Left lobe of liver (tissue), 2 donors: ENCODE measurements around the gene LAMP2. TPM values are rescaled to one million over a fixed set of nuclear protein-coding genes. Genes with fewer than 3 reads are reported as not detected.

Experiments used
- ATAC-seq: fragments of 200-7000 bp; cut with Tn5 transposase; one replicate; pipeline ENCODE4 v1.9.1; 2020; ENCODE audit warnings: mild to moderate bottlenecking, moderate library complexity
- DNase-seq: peaks from one replicate; pipeline ENCODE4 v3.0.0-alpha.2; 2020; ENCODE audit warnings: low spot score
- total RNA-seq: library from RNA; stranded (reverse); gene quantifications from one replicate; pipeline ENCODE4 v1.2.1, GENCODE V29; 2021
- donor health status: DM: no; HTN: no; CAD: no; lungs with moderate emphysema.
- donor health status: DM: no; HTN: yes; CAD: no.

The LAMP2 gene
- total RNA-seq, 1 donor from 2014 or later, result 78.7 TPM

DNA sequence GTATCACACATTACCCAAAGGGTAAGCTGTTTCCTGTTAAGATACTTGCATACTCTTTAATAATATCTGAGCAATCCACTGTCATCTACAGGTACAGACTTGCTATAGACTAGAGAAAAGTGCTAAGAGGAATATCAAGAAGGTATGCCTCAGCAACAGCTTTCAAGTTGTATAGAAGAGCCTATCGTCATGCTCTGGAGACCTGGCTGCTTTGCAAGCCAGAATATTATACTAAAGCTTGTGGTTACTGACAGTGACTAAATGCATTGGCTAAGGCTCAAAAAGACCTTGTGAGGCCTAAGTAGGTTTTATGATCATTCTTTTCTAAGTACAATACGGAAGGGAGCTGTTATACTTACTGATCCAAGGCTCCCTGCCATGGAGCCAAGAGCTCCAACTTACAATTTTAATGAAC, 11.3 kb downstream of the LAMP2 start:
- ATAC-seq, result no peak

DNA sequence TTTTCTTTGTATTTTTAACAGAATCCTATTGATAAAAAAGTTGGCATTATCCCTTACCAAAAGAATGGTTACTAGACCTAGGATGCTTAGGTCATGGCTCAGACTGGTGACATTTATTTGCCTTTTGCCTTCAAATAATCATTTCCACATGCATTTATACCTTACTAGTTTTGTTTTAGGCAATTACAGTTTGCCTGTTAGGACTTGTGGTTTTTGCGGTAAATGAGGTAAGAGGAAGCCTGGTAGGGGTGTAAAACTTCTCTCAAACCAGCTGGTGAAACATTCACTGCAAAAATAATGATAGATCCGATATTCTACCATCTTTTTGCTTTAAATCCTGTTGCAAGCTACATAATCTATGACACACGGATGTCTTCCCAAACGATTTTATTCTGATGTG, 12.1 kb downstream of the LAMP2 start:
- DNase-seq, result no peak
- ATAC-seq, result no peak

More for the DNA sequence above, 11.3 kb downstream of the LAMP2 start:
- DNase-seq, result no peak

DNA sequence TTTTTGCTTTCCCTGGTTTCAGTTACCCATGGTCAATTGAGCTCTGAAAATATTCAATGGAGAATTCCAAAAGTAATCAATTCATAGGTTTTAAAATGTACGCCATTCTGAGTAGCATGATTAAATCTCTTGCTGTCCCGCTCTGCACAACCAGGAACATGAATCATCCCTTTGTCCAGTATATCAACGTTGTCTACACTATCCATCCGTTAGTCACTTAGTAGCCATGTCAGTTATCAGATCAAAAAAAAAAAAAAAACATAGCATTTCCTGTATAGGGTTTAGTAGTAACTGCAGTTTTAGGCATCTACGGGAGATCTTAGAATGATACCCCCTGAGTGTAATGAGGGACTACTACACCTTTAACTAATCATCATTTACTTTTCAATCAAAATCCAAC, 15.1 kb downstream of the LAMP2 start:
- DNase-seq (no peak), ATAC-seq (no peak)

DNA sequence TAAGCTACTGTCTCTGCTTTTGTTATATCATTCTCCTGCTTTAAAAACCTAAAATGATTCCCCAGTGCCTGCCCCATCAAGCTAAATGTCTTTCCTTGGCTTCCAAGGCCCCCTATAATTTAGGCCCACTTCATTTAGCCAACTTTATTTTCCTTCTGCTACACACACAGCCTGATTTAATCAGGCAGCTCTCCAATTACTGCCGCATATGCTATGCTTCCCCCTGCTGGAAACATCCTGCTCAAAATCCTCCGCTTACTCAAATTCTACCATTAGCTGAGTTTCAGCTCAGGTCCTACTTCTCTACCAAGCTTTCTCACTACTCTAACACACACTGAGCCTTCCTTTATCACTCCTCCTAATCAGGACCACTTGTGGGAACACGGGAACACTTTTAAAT, 17.0 kb downstream of the LAMP2 start:
- DNase-seq (no peak), ATAC-seq (peak; percentile 74)

DNA sequence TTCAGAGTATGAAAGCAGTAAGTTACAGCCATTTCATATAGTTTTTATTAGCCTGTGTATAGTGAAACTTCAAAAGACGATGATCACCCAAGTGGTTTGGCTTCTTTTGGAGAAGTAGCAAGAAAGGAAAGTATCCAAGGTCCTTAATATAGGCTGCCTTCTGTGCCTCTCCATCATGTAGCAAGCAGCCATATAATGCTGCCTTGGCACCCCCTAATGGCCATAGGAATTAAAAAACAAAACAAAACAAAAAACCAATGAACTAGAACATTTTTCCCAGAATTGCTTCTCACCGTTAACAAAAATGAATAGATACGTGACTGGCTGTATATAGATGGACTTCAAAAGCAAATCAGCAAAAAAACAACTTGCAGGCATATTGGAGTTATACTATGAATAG, 18.9 kb downstream of the LAMP2 start:
- ATAC-seq (no peak), DNase-seq (no peak)

DNA sequence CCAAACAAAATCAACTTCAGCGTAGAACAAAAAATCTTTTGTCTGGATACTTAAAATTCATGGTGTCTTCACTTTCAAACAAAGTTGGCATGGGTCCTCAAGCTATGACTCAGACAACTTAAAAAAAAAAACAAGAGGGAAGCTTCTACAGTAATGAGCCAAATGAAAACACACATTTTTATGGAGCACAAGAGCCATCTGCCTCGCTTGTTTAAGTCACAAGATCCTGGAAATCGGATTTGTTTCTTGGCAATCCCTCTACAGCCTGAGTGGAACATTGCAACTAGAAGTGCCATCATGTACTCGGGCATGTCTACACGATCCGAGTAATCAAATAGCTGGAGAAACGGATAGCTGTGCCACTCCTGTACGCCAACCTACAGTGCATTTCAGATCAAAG, 22.6 kb downstream of the LAMP2 start:
- ATAC-seq, result no peak

DNA sequence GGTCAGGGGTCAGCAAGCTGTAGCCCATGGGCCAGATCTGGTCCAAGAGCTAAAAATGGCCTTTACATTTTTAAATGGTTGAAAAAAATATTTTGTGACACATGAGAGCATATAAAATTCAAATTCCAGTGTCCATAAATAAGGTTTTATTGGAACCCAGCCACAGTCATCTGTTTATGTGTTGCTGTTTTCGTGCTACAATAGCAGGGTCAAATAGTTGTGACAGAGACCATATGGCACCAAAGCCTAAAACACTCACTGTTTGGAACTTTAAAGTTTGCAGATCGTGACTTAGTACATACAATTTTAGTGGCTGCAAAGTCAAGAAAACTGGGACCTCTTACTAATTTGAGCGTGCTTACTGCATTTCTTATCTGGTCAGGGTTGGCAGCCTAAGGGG, 29.2 kb downstream of the LAMP2 start:
- no peak for DNase-seq
- no peak for ATAC-seq

More for the DNA sequence above, 22.6 kb downstream of the LAMP2 start:
- no peak for DNase-seq

DNA sequence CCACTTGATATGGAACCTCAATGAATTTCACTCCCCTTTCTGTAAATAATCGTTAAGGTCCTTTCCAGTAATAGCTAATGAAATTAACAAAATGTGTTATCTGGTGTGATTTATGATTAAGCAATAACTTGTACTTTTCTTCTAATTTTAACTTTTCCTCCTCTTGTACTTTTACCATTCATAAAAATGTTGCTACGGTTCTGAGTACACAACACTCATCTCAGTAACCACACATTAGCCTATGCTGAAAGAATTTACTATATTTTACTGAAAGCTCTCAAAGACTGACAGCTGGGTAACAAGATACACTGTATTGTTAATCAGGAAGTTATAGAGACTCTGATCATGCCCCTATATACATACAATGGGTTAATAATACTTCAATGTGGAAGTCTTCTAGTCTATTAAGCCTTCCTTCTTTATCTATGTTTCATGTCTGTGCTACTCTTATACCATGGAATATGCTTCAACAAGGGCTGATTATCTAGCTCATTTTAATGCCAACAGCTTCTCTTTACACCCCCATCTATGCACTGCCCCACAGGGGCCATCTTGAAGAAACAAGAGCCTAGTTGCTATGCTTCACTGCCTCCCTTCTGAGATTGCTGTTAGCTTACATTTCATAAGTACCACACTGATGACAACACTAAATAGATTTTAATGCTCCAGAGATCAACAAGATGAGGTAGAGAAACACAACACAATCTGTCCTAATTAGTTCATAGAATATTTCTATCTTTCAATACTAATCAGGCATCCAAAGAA, 39.1 kb downstream of the LAMP2 start:
- DNase-seq (no peak), ATAC-seq (no peak)

DNA sequence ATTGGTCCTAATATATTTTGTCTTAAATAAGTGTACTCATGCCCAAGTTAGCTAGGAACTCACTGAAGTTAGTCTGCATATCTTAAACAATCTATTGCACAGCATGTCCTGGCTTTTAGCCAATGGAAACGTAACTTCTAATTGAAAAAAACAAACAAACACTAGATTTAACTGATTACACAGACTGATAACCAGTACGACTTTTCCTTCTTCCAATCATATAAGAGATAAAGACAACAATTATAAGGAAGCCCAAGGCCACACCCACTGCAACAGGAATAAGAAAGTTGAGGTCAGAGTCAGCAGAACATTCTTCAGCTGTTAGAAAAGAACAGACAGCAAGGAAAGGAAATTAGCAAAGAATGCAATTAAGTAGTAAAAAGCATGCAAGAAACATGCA, 40.8 kb downstream of the LAMP2 start:
- ATAC-seq, result no peak
- DNase-seq, result no peak

DNA sequence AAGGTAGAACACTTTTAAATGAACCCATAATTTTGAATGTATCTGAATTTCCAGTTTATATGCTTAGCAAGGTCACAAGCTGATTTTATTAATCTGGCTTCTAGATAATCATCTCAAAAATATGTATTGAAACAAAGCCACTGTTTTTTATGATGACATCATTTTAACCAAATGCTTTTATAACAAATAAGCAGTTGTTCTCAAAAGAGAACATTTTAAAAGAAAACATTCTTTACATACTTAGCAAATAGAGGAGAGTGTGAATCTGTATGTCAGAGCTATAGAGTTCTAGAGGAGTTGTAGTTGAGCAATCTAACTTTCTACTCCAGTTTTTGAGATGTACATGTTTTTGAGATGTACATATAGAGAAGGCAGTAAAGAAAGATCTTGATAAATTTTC, 42.5 kb downstream of the LAMP2 start:
- ATAC-seq, result no peak
- DNase-seq, result no peak

DNA sequence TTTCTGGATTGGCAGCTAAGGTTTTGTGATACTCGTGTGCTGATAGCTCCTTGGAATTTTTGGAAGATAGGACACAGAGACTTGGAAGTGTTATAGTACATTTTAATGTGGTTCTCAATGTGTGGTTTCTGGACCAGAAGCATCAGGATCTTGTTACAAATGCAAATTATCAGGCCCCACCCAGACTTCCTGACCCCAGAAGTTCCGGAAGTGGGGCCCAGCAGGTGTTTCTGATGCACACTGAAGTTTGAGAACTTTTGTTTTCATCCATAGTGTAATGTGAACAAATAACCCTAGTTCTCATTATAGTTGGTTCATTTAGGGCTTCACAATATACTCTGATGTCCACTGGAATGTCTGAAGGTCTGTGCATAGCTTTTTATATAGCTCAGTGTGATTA, 49.6 kb downstream of the LAMP2 start:
- ATAC-seq (no peak), DNase-seq (no peak)

DNA sequence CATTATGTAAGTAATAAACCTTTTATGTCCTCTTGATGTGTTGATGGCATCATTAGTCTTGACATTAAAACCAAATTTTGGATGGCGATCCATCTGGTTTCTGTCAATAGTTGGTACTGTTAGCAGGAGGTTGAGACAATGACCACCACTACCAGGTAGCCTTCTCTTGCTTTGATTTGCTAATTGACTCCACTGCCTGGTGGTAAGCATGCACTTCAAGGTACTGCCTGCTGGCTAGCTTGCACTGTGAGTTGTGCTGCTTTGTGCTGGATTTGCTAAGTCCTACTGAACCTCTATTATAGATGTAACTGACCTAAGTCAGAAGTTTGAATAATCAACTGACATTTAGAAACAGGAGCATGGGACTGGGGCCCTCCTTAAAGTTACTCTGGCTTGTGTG, 60.9 kb downstream of the LAMP2 start:
- ATAC-seq, result no peak
- no peak for DNase-seq

DNA sequence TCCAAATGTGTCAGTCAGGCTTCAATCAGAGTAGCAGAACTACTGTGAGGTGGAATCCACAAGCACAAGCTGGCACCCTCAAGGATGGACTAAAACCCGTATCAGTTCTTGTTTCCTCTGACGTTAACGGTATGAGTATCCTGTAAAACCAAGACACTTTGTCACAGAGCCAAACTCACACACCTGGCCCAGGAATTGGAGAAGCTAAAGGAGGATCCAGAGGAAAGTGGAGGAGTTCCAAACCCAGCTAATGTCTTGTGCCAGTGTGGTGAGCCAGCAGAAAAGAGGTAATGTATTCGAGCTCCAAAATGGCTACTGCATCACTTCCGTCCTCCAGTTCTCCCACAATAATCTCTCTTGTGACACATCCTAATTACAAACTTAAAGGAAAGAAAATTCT, 62.5 kb downstream of the LAMP2 start:
- no peak for DNase-seq
- no peak for ATAC-seq

DNA sequence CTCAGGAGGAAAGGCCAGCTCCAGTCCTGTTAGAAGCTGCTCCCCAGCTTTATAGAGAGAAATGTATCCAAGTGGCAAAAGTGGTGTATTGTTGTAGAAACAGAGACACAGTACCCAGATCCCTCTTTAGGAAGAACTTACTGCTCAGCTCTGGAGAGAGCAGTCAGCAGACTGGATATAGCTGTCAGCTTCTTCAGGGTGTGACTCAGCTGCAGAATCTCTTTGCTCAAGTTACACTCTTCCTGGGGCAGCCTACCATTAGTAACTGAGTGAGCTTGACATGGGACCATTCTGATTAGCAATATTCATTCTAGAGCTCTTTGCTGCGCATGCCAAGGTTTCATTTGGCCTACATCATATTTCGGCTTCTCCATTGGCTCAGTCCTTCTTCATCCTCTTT, 66.7 kb downstream of the LAMP2 start:
- no peak for DNase-seq

DNA sequence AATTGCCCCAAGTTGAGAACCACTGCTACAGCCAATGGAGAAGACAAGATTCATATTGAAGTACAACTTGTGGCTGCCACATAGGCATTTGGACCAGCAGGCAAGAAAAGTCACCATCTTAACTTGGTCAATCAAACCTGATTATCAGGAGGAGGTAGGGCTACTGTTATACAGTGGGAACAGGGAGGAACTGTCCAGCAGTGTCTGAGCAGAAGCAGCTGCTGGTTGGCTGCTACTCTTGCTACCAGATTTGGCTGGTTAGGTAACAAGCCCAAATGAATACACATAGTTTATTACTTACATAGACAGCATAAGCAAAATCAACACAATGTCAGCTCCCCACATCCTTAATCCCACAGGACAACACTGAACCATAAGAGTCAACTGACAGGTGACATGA, 67.8 kb downstream of the LAMP2 start:
- DNase-seq, result no peak
- no peak for ATAC-seq

More for the DNA sequence above, 66.7 kb downstream of the LAMP2 start:
- no peak for ATAC-seq

DNA sequence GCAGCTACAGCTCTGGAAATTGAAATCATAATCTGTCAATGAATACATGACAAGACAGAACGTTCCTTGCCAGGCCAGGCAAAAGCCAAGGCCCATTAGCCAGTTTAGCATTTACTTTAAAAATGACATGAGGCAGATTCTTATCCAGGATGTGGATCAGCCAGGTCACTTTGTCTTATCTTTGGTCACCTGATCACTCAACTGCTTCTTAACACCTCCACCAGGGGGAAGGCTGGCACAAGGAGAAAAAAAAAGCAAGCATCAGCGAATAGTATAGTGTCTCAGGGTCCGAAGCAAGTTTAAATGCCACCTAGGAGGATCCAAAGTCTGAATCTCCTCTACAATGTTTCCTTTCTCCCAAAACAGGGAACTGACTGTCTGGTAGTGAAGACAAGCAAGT, 88.4 kb downstream of the LAMP2 start:
- DNase-seq (no peak), ATAC-seq (peak; percentile 54)

DNA sequence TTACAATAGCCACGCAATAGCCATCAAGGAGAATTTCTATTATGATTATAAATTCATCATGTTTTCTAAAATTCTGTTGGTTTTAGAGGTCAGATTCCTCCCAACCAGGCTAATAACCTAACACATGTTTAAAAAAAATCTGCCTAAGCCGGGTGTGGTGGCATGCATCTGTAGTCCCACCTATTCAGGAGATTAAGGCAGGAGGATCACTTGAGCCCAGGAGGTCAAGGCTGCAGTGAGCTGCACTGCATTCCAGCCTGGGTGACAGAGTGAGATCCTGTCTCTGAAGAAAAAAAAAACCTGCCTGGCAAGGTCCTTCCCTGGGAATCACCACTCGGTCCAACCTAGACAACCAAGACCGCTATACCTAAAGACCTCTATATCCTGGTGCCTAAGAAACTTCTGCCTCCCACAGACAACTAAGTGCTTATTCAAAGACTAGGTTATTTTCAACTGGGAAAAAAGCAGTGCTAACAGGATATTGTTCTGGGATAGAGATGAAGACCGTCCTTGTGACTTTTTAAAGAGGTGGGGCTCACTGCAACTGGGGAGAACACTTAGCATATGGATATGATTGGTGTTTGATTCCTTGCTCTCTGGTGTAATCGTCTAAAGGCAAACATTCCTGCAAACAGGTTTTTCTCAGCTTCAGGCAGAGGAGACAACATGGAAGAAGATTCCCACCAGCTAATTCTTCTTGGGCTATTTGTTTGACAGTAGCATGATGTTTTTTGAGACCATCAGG, 89.0 kb downstream of the LAMP2 start:
- no peak for DNase-seq
- no peak for ATAC-seq

DNA sequence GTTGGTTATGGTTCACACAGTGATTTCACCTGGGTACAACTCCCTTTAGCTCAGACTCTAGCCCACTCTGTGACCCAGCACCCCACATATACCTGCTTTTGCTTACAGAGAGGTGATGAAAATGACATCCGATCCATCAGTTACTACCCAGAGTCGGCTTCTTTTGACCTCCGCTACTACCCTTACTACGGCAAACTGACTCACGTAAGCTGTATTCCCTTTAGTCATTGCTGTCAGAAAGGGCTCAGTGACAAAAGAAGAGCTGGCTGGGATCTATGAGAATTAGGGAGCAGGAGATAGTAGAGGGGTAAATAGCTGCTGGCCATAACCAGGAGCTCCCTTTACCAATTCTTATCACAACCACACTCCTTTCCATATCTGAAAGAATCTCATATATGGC, 90.5 kb downstream of the LAMP2 start:
- DNase-seq (no peak), ATAC-seq (no peak)
